Right atrium auricular region (tissue), 2 donors: ENCODE measurements around the gene ATAD2B. TPM values are rescaled to one million over a fixed set of nuclear protein-coding genes. Genes with fewer than 3 reads are reported as not detected.

Experiments
- DNase-seq: peaks from one replicate; pipeline ENCODE4 v3.0.0-alpha.2; 2019; ENCODE audit warnings: low spot score
- H3K27ac ChIP-seq, 2 donors: fragments of 200-600 bp; sonication (generic); 1 replicate in 1 of 2; 2 replicates in 1 of 2; pipeline ENCODE4 v1.5.1; 2016 to 2019
- H3K27me3 ChIP-seq, 2 donors: fragments of 200-600 bp; sonication (generic); one replicate each; pipeline versions ENCODE4 v1.5.1 to v1.6.0; 2017 to 2019
- H3K36me3 ChIP-seq: fragments of 200-600 bp; sonication (generic); one replicate; pipeline ENCODE4 v1.5.1; 2016
- H3K4me1 ChIP-seq, 2 donors: fragments of 200-600 bp; sonication (generic); one replicate each; pipeline versions ENCODE4 v1.5.1 to v1.6.0; 2017 to 2019
- H3K4me3 ChIP-seq, 2 donors: fragments of 200-600 bp; sonication (generic); 1 replicate in 1 of 2; 2 replicates in 1 of 2; pipeline ENCODE4 v1.5.1; 2017 to 2019; ENCODE audit warnings: mild to moderate bottlenecking in 1 of 2, moderate library complexity in 1 of 2
- H3K9me3 ChIP-seq, 2 donors: fragments of 200-600 bp; sonication (generic); one replicate each; pipeline ENCODE4 v1.5.1; 2019
- total RNA-seq, 2 donors: library from RNA; depleted of rRNA; stranded (reverse); fragments of >200 nt; gene quantifications; one replicate each; pipeline ENCODE4 v1.1.0, GENCODE V29; 2016
- TF ChIP-seq, protein P1 (sequence below), 2 donors: fragments of 200-600 bp; sonication (generic); IDR thresholded peaks; one replicate each; pipeline ENCODE4 v1.5.1; 2019; ENCODE audit warnings: antibody characterized with exemption in 2 of 2

Gene ATAD2B
- total RNA-seq, 2 donors from 2014 or later: 6.0 to 6.7 TPM

DNA sequence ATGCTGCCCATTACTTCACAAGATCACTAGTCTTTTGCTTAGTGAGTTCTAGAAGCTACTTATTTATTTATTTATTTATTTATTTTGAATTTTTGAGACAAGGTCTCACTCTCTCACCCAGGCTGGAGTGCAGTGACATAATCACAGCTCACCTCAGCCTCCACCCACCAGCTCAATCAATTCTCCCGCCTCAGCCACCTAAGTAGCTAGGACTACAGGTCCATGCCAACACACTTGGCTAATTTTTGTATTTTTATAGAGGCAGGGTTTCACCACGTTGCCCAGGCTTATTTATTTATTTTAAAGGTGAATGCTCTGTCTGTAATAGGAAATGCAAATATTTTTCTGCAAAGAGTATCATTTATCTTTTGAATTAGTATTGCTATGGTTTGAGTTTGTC, 67.7 kb downstream of the ATAD2B start:
- Histone ChIP-seq H3K9me3 (no peaks in the 10 kb centered on the region), H3K36me3 (peaks cover 16% of the 10 kb centered on the region), H3K4me1 (no peaks in the 10 kb centered on the region), H3K4me3 (no peak overlapping the region), H3K27me3 (no peaks in the 10 kb centered on the region), H3K27ac (no peak overlapping the region)
- TF ChIP-seq, protein P1, sequence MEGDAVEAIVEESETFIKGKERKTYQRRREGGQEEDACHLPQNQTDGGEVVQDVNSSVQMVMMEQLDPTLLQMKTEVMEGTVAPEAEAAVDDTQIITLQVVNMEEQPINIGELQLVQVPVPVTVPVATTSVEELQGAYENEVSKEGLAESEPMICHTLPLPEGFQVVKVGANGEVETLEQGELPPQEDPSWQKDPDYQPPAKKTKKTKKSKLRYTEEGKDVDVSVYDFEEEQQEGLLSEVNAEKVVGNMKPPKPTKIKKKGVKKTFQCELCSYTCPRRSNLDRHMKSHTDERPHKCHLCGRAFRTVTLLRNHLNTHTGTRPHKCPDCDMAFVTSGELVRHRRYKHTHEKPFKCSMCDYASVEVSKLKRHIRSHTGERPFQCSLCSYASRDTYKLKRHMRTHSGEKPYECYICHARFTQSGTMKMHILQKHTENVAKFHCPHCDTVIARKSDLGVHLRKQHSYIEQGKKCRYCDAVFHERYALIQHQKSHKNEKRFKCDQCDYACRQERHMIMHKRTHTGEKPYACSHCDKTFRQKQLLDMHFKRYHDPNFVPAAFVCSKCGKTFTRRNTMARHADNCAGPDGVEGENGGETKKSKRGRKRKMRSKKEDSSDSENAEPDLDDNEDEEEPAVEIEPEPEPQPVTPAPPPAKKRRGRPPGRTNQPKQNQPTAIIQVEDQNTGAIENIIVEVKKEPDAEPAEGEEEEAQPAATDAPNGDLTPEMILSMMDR (IDR thresholded peaks at IDR 0.05): no peak
- no peak for DNase-seq

DNA sequence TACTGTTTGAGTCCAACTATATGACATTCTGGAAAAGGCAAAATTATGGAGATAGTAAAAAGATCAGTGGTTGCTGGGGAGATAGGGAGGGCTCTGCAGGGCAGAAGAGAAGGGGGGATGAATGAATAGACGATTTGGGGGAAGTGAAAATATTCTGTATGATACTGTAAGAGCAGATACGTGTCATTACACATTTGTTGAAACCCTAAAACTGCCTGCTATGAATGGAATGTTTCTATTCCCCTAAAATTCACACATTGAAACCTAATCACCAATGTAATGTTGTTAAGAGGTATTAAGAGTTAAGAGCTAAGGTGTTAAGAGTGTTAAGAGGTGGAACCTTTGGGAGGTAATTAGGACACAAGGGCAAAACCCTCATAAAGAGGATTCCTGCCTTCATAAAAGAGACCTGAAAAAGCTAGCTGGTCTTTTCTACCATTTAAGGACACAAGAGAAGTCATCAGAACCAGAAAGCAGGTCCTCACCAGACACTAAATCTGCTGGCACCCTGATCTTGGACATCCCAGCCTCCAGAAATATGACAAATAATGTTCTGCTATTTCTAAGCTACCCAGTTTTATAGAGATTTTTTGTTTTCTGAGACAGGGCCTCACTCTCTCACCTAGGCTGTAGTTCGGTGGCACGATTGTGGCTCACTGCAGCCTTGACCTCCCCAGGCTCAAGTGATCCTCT, 76.2 kb downstream of the ATAD2B start:
- no peak for DNase-seq
- H3K4me3 ChIP-seq: no peak overlapping the region
- H3K36me3 ChIP-seq: peaks cover 5% of the 10 kb centered on the region
- H3K9me3 ChIP-seq: no peaks in the 10 kb centered on the region
- no peaks in the 10 kb centered on the region for H3K4me1 ChIP-seq
- no peaks in the 10 kb centered on the region for H3K27me3 ChIP-seq
- H3K27ac ChIP-seq: no peak overlapping the region
- TF ChIP-seq, protein P1 (IDR thresholded peaks at IDR 0.05): no peak

DNA sequence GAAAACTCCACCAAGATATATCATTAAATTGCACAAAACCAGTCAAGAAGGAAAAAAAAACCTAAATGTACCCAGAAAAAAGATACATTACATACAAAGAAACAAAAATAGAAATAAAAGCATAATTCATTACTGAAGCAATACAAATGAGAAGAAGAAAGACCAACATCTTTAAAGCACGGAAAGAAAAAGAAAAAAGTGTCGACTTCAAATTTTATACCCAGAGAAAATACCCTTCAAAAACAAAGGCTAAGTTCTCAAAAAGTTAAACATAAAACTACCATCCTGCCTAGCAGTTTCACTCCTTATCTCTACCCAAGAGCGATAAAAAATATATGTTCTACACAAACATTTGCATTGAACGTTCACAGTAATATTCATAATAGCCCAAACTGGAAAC, 82.0 kb downstream of the ATAD2B start:
- peaks cover 0 to 7% of the 10 kb centered on the region in 2 donors for H3K9me3 ChIP-seq
- H3K36me3 ChIP-seq: no peaks in the 10 kb centered on the region
- no peak for DNase-seq
- no peaks in the 10 kb centered on the region for H3K4me1 ChIP-seq
- no peaks in the 10 kb centered on the region for H3K27me3 ChIP-seq
- H3K27ac ChIP-seq: no peak overlapping the region
- H3K4me3 ChIP-seq: no peak overlapping the region
- TF ChIP-seq, protein P1 (IDR thresholded peaks at IDR 0.05): no peak

DNA sequence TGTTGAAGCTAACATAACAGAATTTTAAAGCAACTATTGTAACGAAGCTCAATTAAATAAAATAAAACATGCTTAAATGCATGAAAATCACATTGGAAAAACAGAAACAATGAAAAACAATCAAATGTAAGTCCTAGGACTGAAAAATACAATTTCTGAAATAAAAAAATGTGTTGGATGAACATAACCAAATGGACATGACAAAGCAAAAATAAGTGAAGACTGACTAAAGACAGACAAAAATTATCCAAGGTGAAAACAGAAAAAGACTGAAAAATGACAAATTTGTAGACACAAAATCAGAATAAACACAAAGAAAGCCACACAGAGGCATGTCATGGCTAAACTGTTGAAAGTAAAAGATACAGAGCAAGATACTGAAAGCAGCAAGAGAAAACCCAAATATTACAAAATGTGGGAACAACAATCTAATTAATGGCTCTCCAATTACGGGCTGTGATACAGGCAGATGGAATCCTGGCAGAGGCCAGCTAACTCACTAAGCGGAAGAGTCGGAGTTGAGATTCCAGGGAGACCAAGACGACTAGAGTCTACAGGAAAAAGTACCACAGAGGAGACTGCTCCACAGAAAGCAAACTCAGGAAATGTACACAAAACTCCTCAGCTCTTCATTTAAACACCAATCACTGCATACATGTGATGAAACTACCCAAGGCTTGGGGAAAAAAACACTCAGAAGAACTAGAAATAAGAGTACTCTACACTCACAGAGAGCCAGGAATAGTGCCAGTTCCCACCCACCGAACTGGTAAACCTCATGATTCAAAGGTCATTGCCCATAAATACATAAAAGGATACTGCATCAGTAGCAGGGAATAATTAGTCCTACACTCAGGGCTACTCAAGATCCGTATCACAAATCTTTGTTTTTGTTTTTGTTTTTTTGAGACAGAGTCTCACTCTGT, 83.6 kb downstream of the ATAD2B start:
- H3K4me3 ChIP-seq: no peak overlapping the region
- peak overlapping the region; percentile 11 to 16 for H3K27ac ChIP-seq

DNA sequence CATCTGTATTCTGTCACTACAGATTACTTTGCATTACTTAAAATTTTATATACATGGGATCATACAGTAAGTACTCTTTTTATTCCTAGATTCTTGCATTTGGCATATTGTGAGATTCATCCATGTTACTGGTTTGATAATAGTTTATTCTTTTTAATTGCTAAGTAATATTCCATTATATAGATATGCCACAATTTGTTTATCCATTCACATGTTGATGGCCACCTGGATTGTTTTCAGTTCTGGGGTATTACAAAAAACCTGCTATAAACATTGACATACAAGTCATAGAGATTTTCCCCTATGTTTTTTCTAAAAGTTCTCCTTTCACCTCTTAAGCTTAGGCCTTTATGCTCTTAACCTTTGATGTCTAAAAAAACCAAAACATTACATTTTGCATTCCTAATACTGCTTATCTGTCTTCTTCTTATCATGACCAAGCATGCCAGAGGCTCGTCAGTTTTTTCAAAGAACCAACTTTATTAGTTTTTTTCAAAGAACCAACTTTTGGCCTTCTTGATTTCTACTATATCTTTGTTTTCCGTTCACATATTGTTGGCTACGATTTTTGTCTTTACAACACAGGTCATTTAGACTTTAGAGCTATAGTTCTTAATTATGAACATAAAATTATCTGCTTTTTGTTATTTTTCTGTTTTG, 86.9 kb downstream of the ATAD2B start:
- no peak for DNase-seq
- peaks cover 0 to 5% of the 10 kb centered on the region in 2 donors for H3K9me3 ChIP-seq
- TF ChIP-seq, protein P1 (IDR thresholded peaks at IDR 0.05): no peak
- H3K27ac ChIP-seq: no peak overlapping the region
- no peaks in the 10 kb centered on the region for H3K27me3 ChIP-seq
- peaks cover 6% of the 10 kb centered on the region for H3K36me3 ChIP-seq
- no peaks in the 10 kb centered on the region for H3K4me1 ChIP-seq
- no peak overlapping the region for H3K4me3 ChIP-seq

More for the DNA sequence above, 83.6 kb downstream of the ATAD2B start:
- TF ChIP-seq, protein P1 (IDR thresholded peaks at IDR 0.05): no peak
- no peaks in the 10 kb centered on the region for H3K4me1 ChIP-seq
- no peaks in the 10 kb centered on the region for H3K36me3 ChIP-seq
- no peaks in the 10 kb centered on the region for H3K27me3 ChIP-seq
- no peak for DNase-seq
- peaks cover 0 to 7% of the 10 kb centered on the region in 2 donors for H3K9me3 ChIP-seq
